ENCODE data around the gene PRAMEF12.

GRCh38 chr1:12769031-12769430, 4.5 kb upstream of the PRAMEF12 start:
- TF ChIP-seq CTCF (IDR thresholded peaks at IDR 0.05 in 2 of 3, conservative IDR thresholded peaks at IDR 0.05 in 1 of 3; ENCODE audit: control insufficient read depth in 2 of 3, extremely low read depth in 1 of 3, insufficient read depth in 1 of 3, low read depth in 3 of 3, low read length in 3 of 3) (no peak), WRNIP1 (IDR thresholded peaks at IDR 0.05; ENCODE audit: borderline replicate concordance, low read depth, low read length) (no peak), HCFC1 (IDR thresholded peaks at IDR 0.05; ENCODE audit: low read length) (no peak), NR2F1 (conservative IDR thresholded peaks at IDR 0.05) (no peak), ETV6 (conservative IDR thresholded peaks at IDR 0.05 in 1 of 2, IDR thresholded peaks at IDR 0.05 in 1 of 2; ENCODE audit: borderline replicate concordance in 1 of 2, low read depth in 1 of 2) (no peak), TAF1 (IDR thresholded peaks at IDR 0.05; ENCODE audit: borderline replicate concordance, low read depth, low read length) (no peak), KLF5 (IDR thresholded peaks at IDR 0.05; ENCODE audit: partially characterized antibody) (no peak), EP300 (IDR thresholded peaks at IDR 0.05; ENCODE audit: borderline replicate concordance in 1 of 2, control insufficient read depth in 1 of 2, low read depth in 2 of 2, low read length in 2 of 2) (no peak), POLR2AphosphoS2 (IDR thresholded peaks at IDR 0.05; ENCODE audit: low read depth, low read length) (no peak), POLR2A (IDR thresholded peaks at IDR 0.05; ENCODE audit: low read depth, low read length) (no peak)
- TF ChIP-seq, protein P1, sequence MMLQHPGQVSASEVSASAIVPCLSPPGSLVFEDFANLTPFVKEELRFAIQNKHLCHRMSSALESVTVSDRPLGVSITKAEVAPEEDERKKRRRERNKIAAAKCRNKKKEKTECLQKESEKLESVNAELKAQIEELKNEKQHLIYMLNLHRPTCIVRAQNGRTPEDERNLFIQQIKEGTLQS (IDR thresholded peaks at IDR 0.05; ENCODE audit: borderline replicate concordance, extremely low read depth, low read depth, low read length), result no peak

Measured in GM12878 (cell line).